ENCODE data around the gene ABHD16A.

GRCh38 chr6:31666337-31666965, 36.7 kb downstream of the ABHD16A start:
- no peak for TF ChIP-seq NFRKB (IDR thresholded peaks at IDR 0.05)
- no peak for TF ChIP-seq ARNT (IDR thresholded peaks at IDR 0.05)
- TF ChIP-seq SP1 (IDR thresholded peaks at IDR 0.05) = no peak
- no peak for TF ChIP-seq SUZ12 (IDR thresholded peaks at IDR 0.05)
- TF ChIP-seq FOXK2 (IDR thresholded peaks at IDR 0.05) = no peak
- TF ChIP-seq FOXA1 (IDR thresholded peaks at IDR 0.05) = no peak
- no peak for TF ChIP-seq PKNOX1 (IDR thresholded peaks at IDR 0.05)
- no peak for TF ChIP-seq LEF1 (IDR thresholded peaks at IDR 0.05; ENCODE audit: borderline replicate concordance)
- no peak for TF ChIP-seq TARDBP (IDR thresholded peaks at IDR 0.05)
- TF ChIP-seq BHLHE40 (IDR thresholded peaks at IDR 0.05; ENCODE audit: borderline replicate concordance) = no peak
- no peak for TF ChIP-seq L3MBTL2 (conservative IDR thresholded peaks at IDR 0.05)
- TF ChIP-seq ELF4 (IDR thresholded peaks at IDR 0.05) = no peak
- no peak for TF ChIP-seq ZNF384 (IDR thresholded peaks at IDR 0.05)

Measured in HEK293T (cell line).